HG03108 (cell line): Measurements from ENCODE around the gene TNFRSF8.

Experiments
- ATAC-seq: cut with Tn5 transposase; IDR thresholded peaks from one replicate; pipeline ENCODE4 v1.9.1; 2021; ENCODE audit warnings: moderate library complexity; ENCODE audit not compliant: unreplicated experiment

Gene TNFRSF8

GRCh38 chr1:12059722-12060464, 3.2 kb upstream of the TNFRSF8 start:
- no peak for ATAC-seq

- no peak for ATAC-seq
These were observed 2.6 kb upstream of the TNFRSF8 start for GRCh38 chr1:12060500-12060899.

GRCh38 chr1:12064073-12064969, 1.2 kb downstream of the TNFRSF8 start:
- no peak for ATAC-seq

- ATAC-seq, result no peak
These were observed 2.8 kb downstream of the TNFRSF8 start for GRCh38 chr1:12065872-12066271.

GRCh38 chr1:12067900-12068821, 5.1 kb downstream of the TNFRSF8 start:
- no peak for ATAC-seq

- ATAC-seq, result no peak
These were observed 6.6 kb downstream of the TNFRSF8 start for GRCh38 chr1:12069623-12070244.

- ATAC-seq, result no peak
These were observed 8.8 kb downstream of the TNFRSF8 start for GRCh38 chr1:12071892-12072291.

GRCh38 chr1:12072741-12073140, 9.6 kb downstream of the TNFRSF8 start:
- no peak for ATAC-seq

- ATAC-seq, result no peak
These were observed 10.7 kb downstream of the TNFRSF8 start for GRCh38 chr1:12073796-12074195.

GRCh38 chr1:12075195-12076114, 12.4 kb downstream of the TNFRSF8 start:
- ATAC-seq, result no peak

GRCh38 chr1:12076425-12077005, 13.4 kb downstream of the TNFRSF8 start:
- ATAC-seq, result no peak

GRCh38 chr1:12078575-12078937, 15.5 kb downstream of the TNFRSF8 start:
- no peak for ATAC-seq

GRCh38 chr1:12078938-12079861, 16.1 kb downstream of the TNFRSF8 start:
- ATAC-seq, result peak; percentile 61

GRCh38 chr1:12080156-12080555, 17.1 kb downstream of the TNFRSF8 start:
- ATAC-seq, result no peak

GRCh38 chr1:12080773-12081556, 17.9 kb downstream of the TNFRSF8 start:
- ATAC-seq, result no peak

GRCh38 chr1:12081648-12082396, 18.7 kb downstream of the TNFRSF8 start:
- ATAC-seq, result no peak

- no peak for ATAC-seq
These were observed 19.9 kb downstream of the TNFRSF8 start for GRCh38 chr1:12082988-12083387.
